Tibial nerve (tissue), 4 donors: Measurements from ENCODE around the gene DUSP7.

ENCODE experiments used
- CTCF ChIP-seq, 5 experiments: fragments of 200-600 bp in 3 of 5; fragments of 450-650 bp in 2 of 5; sonication (generic) in 3 of 5; IDR thresholded peaks; one replicate each; pipeline ENCODE4 v1.5.1; 2016 to 2019; ENCODE audit warnings: antibody characterized with exemption in 5 of 5, mild to moderate bottlenecking in 3 of 5, moderate library complexity in 2 of 5
- EP300 ChIP-seq, 2 donors: sonication (generic); formaldehyde crosslinking; IDR thresholded peaks; one replicate each; pipeline ENCODE4 v1.6.1; 2017; ENCODE audit warnings: antibody characterized with exemption in 2 of 2, mild to moderate bottlenecking in 1 of 2
- POLR2A ChIP-seq, 2 donors: fragments of 450-650 bp; IDR thresholded peaks; one replicate each; pipeline ENCODE4 v1.6.1; 2017; ENCODE audit warnings: antibody characterized with exemption in 2 of 2, mild to moderate bottlenecking in 2 of 2, moderate library complexity in 2 of 2

- TF ChIP-seq CTCF (IDR thresholded peaks at IDR 0.05), result peak in 4 of 5 experiments; percentile 12 to 39 (median 26)
- no peak for TF ChIP-seq POLR2A (IDR thresholded peaks at IDR 0.05)
- TF ChIP-seq EP300 (IDR thresholded peaks at IDR 0.05), result peak in 1 of 2 donors; percentile 39
Measured at GRCh38 chr3:52055537-52056351, 627 bp downstream of the DUSP7 start.
